Stimulated activated CD4-positive, alpha-beta T cell treated with anti-CD3 and anti-CD28 coated beads, Interleukin-12 subunit alpha, Interleukin-12 subunit beta, amount 100 ng/mL, for 4 hours (primary cell): ENCODE data around the gene ETV6.

Experiments
- DNase-seq: peaks from one replicate; pipeline ENCODE4 v3.0.0-alpha.2; 2020

ETV6 gene

DNA sequence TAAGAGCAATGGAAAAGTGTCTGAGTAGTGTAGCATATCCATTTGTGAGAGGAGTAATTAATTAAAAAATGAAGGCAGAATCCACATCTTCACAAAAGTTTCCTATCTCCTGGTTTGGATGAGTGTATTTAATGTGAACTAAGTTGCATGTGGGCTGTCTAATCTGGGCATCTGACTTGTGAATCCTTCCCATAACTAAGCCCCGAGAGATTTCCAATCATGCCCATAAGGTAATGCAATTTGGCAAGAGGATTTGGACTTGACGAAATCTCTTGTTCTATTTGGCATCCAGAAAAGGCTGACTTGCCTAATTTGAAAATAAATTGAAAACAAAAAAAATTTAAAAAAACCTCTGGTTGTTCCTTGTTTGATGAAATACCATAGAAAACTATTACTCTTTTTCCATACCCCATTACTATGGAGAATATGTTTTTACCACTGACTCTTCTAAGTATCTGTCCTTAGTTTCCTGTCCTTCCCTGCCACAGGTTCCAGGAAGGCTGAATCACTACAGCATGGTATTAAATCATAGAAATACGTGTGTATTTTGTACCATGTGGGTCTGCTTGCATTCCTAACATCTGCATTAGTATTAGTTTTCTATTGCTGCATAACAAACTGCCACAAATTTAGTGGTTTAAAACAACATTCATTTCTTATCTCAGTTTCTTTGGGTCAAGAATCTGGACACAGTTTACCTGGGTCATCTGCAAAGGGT, 48.4 kb downstream of the ETV6 start:
- DNase-seq: no peak

GRCh38 chr12:11698729-11699128, 49.3 kb downstream of the ETV6 start:
- DNase-seq: no peak

DNA sequence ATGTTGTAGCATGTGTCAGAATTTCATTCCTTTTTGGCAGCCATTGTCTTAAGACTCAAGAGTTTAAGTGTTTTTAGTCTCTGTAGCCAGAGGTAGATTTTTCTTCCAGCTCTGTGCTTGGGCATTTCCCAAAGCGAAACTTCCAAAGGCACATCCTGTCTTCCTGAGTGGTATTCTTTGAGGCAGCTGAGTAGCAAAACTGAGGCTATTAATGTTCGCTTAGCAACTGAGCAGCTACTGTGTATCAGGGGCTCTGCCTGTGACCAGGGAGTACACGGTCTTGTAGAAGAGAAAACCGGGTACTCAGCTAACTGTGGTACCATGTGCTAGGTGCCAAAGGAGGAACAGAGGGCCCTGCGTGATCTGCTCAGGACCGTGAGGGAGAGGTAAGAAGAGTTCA, 52.0 kb downstream of the ETV6 start:
- no peak for DNase-seq

DNA sequence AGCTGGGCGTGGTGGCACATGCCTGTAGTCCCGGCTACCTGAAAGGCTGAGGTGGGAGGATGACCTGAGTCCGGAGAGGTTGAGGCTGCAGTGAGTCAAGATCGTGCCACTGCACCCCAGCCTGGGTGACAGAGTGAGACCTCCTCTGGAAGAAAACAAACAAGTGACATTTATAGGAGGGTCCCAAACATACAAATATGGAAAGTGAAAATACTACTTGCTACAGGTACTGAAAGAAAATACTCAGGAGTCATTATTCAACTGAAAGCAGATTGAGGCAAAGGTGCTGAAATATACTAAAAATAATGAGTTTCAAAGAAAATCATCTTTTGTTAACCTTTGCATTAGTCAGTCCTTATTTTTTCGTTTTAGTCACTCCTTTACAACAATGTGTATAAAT, 53.5 kb downstream of the ETV6 start:
- no peak for DNase-seq

GRCh38 chr12:11703378-11703777, 53.9 kb downstream of the ETV6 start:
- no peak for DNase-seq

DNA sequence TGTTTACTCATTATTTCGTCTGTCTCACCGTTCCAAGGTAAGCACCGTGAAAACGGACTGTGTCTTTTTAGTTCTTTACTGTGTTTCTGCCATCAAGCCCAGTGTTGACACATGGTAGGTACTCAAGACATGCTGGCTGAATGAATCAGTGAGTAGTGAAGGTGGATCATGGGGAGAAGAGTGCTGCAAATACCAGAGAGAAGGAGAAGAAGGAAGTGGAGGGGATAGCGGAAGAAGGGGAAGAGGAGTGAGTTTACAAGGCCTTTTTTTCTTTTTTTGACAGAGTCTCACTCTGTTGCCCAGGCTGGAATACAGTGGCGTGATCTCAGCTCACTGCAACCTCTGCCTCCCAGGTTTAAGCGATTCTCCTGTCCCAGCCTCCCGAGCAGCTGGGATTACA, 54.6 kb downstream of the ETV6 start:
- DNase-seq: no peak

- DNase-seq: no peak
These were observed 55.5 kb downstream of the ETV6 start for GRCh38 chr12:11705010-11705409.

GRCh38 chr12:11706509-11707379, 57.3 kb downstream of the ETV6 start:
- DNase-seq: no peak

GRCh38 chr12:11707535-11707934, 58.1 kb downstream of the ETV6 start:
- DNase-seq: no peak

GRCh38 chr12:11709513-11709912, 60.0 kb downstream of the ETV6 start:
- no peak for DNase-seq

- no peak for DNase-seq
These were observed 61.0 kb downstream of the ETV6 start for GRCh38 chr12:11710431-11710830.

GRCh38 chr12:11710906-11711305, 61.4 kb downstream of the ETV6 start:
- no peak for DNase-seq

GRCh38 chr12:11711651-11712327, 62.3 kb downstream of the ETV6 start:
- DNase-seq: no peak

DNA sequence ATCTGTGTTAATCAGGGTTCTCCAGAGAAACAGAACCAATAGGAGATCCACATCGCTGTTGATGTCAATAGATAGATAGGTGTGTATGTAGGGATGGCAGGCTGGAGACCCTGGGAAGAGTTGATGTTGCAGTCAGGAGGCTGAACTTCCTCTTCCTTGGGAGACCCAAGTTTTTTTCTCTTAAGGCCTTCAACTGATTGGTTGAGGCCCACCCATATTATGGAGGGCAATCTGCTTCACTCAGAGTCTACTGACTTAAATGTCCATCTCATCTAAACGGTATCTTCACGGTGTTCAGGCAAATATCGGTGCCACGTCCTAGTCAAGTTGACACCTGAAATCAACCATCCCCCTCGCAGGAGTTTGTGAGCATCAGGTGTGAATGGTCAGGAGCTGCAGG, 63.0 kb downstream of the ETV6 start:
- DNase-seq: no peak

GRCh38 chr12:11713202-11713601, 63.7 kb downstream of the ETV6 start:
- DNase-seq: no peak

DNA sequence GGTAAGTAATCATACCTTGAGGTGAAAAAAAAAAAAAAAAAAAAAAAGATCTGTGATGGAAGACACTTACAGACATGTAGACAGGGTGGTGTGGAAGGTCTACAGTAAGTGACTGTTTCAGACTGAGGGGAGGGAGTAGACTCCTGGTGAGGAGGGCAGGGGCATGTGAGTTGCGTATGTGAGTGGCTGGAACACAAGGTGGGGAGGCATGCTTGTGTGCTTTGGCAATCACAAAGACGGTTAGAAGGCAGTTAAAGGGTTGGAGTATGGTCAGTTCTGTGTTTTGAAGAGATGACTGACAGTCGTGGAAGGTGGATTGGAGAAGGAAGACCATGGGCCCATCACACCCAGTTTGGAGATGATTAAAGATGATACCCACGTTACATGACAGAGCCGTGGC, 65.2 kb downstream of the ETV6 start:
- DNase-seq: no peak

DNA sequence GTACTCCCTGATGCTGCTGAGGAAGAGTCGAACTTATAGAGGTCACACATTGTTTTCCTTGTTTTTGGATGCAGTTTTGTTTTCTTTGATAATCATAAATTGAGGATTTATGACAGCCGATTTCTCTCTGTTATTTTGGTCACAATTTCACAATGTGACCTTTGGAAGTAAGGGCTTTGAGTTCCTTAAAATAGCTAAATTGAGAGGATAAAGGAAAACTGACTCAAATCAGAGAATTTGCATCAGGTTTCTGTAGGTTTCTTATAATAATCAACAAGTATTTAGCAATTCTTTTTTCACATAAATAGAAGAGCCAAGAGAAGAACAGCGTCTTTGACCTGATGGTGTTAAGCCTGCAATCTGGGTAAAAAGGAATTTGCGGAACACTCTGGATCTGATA, 66.1 kb downstream of the ETV6 start:
- no peak for DNase-seq

DNA sequence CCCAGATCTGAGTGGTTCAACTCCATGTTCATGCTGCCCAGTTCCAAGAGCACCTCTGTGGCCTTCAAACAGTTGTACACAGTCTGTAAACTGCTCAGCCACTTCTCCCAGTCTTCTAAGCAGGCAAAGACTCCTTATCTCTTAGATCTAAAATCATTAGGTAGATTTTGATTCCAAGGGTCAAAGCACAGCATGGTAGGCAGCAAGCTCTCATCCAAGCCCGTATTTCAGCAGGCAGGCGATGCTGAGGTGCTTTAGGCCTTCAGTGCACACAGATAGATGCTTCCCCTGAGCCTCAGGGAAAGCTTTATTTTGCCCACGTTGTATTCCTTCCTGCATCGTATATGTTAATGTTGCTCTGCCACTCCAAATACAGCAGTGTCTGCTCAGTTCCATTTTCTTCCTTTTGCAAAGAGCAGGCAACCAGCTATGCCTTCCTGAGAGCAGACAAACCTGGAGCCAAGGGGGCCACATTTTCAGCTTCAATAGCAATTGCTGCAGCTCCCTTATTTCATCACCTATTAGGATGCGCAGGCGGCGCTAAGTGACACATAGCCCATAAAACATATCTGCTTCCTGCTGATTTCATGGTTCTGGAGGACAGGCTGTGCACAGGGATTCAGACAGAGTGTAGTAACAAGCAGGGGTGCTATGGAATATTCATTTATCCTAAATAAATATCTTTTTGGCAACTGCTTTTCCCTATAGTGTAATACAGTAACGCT, 67.5 kb downstream of the ETV6 start:
- DNase-seq: no peak

DNA sequence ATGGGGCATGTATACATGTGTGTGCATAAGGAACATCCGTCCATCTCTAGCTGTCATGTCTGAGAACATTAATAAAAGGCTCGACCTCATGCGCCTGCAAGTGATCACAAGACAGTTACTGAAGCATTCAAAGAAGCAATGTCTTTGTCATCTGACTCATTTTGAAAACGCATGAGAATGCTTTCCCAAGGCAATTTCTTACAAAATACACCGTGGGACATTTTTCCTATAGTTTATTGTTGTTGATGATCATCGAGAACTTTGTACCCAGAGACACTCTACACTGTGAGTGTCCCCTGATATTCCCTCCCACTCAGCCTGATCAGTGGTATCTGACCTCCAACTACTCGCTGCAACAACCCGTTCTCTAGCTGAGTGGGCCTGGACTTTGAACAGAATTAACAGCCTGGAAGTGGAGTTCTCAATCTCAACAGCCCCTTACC, 68.1 kb downstream of the ETV6 start:
- DNase-seq: no peak

- DNase-seq: no peak
These were observed 68.6 kb downstream of the ETV6 start for GRCh38 chr12:11718105-11718504.

- no peak for DNase-seq
These were observed 69.3 kb downstream of the ETV6 start for GRCh38 chr12:11718768-11719253.

DNA sequence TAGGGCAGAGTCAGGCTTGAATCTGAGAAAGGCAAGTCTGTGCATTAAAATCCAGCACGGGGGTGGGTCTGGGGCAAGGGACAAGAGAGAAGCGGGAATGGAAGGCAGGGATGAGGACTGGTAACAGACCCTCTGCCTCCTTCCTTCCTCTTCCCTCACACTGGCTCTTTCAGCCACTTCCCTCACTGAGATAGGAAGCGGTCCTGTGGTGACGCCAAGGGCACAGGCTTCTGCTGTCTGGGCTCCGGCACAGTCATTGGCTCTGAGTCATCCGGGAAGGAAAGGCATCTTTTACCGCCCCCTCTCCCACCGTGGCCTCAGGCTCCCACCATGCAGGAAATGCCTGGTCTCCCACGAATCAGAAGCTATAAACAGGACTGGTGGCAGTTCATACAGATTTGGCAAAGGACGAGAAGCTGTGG, 70.2 kb downstream of the ETV6 start:
- DNase-seq: peak; percentile 28

GRCh38 chr12:11722071-11722470, 72.6 kb downstream of the ETV6 start:
- DNase-seq: no peak
